ENCODE measurements around the gene PEMT.

PEMT gene

DNA sequence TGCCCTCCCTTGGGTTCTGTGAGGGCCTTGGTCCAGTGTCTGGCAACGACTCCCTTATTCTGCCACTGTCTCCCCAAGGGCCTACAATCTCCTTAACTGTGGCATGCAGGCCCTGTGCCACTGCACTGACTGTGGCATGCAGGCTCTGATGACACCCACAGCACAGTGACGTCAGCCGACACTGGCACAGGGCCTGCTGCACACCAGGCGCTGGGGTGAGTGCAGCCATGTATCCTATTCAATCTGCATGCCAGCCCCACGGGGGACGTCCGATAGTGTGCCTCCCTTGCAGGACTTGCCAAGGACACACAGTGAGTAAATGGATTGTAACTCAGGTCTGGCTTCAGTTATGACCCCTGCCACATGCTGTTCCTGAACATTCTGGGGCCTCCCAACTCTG, 55.6 kb downstream of the PEMT start:
- DNase-seq (ENCODE audit: low read depth in 2 of 2), result no peak

DNA sequence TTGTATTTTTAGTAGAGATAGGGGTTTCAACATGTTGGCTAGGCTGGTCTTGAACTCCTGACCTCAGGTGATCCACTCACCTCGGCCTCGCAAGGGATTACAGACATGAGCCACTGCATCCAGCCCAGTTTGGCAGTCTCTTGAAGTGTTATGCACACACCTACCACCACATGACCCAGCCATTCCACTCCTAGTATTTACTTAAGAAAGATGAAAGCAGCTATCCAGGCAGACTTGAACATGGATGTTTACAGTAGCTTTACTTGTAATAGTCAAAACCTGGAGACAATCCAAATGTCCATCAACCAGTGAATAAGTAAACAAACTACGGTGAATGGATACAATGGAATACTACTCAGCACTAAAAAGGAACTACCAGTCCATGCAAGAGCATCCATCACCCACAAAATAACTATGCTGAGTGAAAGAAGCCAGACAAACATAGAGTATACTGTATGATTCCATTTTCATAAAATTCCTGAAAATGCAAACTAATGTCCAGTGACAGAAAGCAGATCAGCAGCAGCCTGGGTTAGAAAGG, 57.5 kb downstream of the PEMT start:
- no peak for DNase-seq (ENCODE audit: low read depth in 2 of 2)

DNA sequence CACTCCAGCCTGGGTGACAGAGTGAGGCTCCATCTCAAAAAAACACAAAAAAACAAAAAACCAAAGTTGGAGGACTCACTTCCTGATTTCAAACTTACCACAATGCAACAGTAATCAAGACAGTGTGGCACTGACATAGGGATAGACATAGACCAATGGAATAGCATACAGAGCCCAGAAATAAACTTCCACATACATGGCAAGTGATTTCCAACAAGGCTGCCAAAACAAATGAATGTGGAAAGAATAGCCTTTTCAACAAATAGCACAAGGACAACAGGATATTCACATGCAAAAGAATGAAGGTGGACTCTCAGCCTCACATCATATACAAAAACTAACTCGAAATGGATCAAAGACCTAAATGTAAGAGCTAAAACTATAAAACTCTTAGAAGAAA, 58.5 kb downstream of the PEMT start:
- no peak for DNase-seq (ENCODE audit: low read depth in 2 of 2)

DNA sequence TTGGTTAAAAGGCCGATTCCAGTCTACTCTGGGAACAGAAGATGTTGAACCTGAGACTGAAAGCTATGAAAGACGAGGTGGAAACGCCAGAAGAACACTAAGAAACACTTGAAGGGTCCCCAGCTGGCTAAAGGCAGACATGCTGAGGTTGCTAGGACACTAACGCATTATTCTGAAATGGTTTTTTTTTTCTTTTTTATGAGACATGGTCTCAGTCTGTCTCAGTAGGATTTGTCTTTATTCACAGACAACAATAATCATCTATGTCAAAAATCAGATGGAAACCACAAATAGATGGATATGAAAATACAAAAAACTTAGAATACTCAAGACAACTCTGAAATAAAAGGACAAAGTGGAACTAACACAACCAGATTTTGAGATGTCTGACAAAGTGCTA, 60.4 kb downstream of the PEMT start:
- DNase-seq (ENCODE audit: low read depth in 2 of 2), result no peak

DNA sequence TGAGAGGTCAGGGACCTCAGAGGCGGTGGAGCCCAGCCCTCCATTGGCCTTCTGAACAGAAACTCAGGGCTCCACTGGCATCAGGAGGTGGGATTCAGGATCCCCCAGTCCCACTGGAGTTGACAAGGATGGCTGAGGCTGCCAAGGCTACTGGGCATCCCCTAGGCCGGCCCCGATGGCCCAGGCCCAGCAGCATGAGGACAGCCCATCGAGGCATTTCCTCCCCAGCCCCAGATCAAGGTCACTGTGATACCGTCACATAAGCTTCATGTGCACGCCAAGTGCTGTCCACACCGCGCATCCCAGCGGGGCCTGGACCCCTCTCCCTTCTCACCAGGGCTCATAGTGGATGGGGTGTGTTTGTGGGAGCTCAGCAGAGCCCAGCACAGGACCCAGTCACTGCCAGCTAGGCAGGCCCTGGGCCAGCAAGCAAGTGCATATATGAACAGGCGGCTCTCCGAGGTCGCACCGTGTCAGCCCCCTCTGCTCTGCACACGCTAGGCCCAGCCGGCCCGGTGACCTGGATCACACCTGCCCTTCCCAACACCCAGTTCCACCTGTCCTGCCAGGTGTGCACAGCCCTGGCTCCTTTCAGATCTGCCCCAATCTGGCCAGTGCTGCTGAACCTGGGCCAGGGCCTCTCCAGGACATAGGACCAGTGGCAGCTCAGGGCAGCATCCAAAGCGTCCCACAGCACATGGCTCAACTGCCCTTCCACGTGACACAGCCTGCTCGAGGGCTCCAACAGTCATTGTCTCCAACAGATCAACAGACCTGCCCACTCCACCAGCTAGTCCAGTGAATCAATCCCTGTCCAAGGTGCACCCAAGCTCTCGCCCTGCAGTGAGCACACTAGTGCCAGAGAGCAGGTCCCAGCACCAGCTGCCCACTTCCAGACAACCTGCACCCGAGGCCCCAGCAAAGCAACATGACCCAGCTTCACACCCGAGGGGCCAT, 62.5 kb downstream of the PEMT start:
- no peak for DNase-seq (ENCODE audit: low read depth in 2 of 2)

DNA sequence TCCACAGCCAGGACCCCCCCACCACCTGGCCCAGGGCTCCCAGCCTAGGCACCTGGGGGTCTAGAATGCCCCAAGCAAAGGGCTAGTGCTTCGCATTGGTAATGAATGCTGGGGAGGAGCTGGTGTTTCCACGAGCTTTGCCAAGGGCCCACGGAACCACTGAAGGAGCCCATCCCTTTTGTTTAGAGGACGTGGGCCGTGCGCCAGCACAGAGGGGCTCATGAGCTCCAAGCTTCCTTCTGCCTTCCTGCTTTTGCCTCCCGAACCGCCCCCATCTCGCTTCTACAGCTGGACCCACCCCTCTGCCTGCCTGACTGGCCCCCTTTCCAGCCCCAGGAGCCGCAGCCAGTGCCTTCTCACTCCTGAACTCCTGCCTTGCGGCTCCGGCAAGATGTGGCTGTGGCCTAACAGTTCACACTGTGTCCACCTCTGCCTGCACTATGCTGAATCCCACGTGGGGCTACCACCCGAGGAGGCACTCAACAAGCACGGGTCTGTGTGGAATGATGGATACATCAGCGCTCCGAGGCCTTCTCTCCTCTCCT, 63.5 kb downstream of the PEMT start:
- DNase-seq (ENCODE audit: low read depth in 2 of 2), result no peak

DNA sequence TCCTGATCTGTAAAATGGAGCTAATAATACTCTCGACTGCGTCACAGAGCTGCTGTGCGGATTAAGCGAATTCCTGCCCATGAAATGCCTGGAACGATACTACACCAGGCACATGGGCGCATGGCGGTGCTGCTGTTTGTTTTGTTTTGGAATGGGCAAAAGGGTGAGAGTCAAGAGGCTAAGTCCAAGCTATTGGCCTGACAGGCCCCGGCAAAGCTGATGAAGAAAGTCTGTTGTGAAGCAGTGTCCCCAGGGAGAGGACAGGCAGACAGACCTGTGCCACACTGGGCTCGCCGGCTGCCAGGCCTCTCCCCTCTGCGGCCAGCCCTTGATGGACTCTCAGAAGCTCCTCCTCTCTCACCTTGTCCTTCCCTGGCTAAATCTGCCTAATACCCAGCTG, 64.0 kb downstream of the PEMT start:
- no peak for DNase-seq (ENCODE audit: low read depth in 2 of 2)

DNA sequence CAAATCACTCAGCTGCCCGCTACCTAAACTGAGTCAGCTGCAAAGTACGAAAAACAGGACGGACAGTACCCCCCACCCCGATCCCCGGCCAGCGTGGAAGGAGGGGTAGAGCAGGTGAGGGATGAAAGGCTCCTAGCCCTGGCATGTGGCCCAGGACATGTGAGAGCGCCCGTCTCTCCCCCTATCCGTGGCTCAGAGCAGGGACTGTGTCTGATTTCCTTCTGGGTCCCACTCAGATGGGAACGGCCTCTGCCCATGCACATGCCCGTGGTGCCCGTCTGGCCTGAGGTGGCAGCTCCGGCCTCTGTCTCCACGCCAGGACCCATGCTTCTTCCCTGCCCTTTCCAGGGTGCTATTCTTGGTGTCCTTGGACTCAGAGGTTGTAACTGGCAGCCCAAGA, 65.1 kb downstream of the PEMT start:
- no peak for DNase-seq (ENCODE audit: low read depth in 2 of 2)

DNA sequence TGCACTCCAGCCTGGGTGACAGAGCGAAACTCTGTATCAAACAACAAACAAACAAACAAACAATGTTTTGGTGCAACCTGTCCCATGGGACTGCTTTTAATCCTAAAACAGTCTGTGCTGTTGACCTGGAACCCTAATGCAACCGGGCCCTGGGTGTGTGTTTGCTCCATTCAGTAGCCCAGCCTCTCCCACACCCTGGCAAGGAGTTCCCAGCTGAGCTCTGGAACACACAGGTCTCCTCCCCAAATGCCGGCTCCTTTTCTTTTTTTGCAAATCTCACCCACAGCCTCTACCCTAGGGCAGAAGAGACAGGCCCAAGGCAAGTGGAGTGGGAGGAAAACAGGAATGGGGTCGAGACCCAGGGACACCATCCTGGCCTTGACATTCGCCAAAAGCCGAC, 65.6 kb downstream of the PEMT start:
- no peak for DNase-seq (ENCODE audit: low read depth in 2 of 2)

DNA sequence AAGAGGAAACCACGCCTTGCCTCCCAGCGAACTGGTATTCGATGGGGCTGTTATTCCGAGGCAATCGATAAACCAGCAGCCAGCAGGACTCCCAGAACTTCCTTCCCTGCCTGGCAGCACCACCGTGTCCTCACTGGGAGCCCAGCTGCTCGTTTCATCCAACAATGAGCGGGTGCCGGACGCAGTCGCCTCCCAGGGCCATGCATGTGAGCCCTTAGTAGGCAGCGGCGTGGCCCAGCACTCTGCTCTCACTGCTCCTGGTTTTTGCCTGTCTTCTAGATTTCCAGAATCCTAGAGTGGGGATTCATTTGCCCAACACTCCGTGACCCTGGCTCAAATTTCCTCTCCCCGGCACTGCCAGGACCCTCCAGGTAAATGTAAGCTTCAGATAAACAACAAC, 66.2 kb downstream of the PEMT start:
- no peak for DNase-seq (ENCODE audit: low read depth in 2 of 2)

DNA sequence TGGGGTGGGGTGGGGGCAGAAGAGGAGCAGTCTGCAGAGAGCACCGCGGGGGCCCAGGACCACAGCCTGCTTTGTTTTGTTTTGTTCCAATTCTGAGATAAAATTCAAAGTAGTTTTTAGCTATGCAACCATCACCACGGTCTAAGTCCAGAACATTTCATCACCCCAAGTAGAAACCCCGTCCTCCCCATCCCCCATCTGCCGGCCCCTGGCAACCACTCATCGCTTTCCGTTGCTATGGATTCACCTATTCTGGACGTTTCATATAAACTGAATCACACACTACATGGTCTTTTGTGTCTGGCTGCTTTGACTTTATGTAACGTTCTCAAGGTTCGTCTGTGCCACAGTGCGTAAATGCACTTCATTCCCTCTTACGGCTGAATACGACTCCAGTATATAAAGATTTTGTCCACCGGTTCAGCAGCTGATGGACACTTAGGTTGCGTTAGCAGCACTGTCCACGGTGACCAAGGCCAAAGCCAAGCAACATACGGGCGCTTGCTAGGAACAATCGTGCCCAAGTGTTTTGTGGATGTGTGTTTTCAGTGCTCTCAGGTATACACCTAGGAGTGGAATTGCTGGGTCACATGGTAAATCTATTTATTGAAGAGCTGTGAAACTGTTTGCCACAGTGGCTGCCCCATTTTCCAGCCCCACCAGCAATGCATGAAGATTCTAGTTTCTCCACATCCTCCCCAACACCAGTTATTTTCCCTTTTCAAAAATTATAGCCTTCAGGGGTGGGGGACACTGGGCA, 67.6 kb downstream of the PEMT start:
- no peak for DNase-seq (ENCODE audit: low read depth in 2 of 2)

DNA sequence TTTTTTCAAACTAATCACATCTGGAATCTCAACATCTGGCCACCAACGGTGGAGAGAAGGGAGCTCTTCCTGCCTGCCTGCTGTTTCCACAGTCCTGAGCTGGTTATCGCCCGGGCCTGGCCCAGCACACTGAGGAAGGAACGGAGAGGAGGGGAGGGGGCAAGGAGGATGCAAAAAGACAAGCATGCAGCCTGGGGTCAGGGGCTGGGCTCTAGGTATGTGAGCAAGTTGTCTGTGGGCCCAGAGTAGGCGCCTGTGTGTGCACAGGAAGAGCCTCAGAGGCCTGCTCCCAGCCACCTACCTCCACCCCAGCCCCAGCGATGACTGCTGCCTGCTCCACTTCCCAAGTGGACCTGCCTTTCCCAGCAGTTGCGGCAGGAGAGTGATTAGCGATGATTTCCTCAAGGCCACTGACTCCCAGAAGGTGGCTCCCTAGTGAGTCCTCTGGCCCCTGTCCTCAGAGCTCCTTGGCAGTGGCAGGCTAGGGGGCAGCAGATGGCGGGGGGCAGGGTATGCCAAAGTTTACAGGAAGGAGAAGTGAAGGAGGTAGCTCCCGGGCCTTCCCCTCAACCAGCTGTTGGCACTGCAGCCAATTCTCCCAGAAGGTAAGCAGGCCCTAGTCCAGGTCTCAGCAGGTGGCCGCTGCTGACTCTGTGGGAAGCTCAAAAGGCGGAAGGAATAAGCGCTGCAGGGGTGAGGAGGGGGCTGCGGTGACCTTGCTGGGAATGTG, 68.3 kb downstream of the PEMT start:
- DNase-seq (ENCODE audit: low read depth in 2 of 2), result no peak

DNA sequence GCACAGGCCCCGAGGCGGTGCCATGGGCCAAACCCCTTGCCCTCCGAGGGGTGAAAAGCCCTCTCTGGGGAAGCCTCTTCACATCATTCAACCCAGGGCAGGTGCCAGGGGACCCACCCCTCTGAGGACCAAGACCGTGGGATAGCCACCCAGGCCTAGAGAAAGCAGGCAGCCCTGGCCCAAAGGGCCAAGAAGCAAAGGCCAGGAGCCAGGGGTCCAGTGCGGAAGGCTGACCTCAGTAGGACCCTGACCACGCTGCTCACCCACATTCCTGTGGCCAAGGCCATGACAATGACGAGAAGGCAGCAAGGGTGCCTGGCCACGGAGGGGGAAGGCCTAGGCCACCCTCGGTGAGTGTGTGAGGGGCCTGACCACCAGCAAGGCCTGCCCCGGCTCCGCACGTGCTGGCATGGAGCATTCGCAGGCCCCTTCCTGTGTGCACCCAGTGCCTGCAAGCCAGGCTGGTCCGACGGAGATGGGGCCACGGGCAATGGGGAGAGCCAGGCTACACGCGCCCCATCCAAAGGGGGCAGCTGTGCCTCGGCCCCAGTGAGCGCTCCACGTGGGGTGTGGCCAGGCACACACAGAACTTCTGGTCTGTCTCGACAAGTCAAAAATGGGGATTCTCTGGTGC, 70.8 kb downstream of the PEMT start:
- DNase-seq (ENCODE audit: low read depth in 2 of 2), result no peak

DNA sequence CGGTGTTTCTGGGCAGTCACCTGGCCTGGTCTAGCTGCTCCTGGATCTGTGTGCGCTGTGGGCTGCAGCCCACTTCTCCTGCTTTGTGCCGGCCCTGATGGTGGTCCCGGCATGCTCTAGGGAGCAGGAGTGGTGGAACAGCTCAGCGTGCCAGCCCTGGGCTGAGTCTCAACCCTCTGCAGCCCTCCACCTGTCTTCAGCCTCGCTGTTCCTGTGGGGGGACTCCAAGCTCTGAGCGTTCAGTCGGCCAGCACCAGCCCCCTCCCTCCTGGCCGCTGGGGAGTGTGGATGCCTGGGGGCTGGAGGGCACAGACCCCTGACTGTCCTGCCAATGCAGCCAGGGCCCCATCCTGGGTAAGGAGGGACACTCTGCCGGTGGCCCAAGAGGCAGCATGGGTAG, 71.6 kb downstream of the PEMT start:
- DNase-seq (ENCODE audit: low read depth in 2 of 2), result no peak

DNA sequence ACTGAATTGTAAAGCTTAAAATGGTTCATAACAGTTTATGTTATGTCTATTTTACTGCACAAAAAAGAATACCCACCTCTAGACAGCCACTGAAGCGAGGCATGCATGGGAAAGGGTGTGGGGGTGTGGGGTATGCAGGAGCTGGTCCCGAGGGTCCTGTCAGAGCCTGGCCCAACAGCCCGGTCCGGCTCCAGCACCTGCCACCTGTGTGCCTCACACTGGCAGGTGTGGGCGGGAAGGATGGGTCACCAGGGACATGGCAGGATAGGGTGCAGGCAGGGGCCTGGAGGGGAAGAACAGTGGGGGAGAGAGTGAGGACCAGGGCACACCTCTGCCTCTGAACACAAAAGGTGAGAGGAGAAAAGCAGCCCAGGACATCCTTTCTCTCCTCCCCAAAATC, 72.6 kb downstream of the PEMT start:
- no peak for DNase-seq (ENCODE audit: low read depth in 2 of 2)

DNA sequence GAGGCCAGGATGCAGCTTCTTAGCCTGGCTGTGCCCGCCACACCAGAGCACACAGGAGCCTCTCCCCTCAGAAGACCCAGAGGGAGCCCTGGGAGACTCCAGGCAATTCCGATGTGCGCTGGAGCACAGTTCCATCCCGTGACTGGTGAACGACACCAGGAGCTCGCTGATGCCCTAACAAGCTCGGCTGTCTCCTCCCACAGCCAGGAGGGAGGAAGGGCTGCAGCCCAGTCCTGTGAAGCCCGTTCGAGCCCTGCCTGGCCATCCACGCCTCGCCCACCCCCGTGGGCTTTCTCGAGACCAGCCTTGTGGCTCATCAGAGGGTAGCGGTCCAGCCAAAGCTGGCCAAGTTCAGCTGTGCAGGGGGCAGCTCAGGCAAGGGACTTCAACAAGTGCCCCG, 73.5 kb downstream of the PEMT start:
- no peak for DNase-seq (ENCODE audit: low read depth in 2 of 2)

DNA sequence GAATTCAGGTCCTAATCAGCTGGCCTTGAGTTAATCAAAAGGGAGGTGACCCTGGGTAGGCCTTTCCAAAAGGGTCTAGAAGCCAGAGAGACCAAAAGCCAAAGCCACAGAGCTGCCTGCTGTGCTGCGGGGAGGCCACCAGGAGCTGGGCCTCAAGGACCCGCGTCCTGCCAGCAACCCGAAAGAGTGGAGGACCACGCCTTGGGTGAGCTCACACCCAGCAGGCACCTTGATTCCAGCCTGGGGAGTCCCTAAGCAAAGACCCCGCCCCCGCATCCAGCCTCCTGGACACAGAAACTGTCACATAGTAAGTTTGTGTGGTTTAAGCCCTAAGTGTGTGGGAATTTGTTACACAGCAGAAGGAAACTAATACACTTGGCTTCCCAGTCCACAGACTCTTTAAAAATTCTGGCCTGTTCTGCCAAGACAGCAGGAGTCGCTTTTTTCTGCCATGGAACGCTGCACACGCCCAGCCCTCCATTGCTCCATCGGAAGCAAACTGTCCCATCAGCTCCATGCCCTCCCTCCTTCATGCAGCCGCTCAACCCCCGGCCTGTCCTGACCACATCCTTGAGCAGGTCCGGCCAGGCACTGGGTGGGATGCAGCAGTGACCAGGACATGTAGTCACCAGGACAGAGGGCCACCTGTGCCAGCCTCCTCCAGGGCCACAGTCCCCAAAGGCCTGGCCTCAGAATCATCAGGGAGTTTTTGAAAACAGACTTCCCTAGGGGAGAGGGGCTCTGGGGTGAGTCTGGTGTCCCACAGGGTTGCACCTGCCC, 74.4 kb downstream of the PEMT start:
- DNase-seq (ENCODE audit: low read depth in 2 of 2), result no peak

DNA sequence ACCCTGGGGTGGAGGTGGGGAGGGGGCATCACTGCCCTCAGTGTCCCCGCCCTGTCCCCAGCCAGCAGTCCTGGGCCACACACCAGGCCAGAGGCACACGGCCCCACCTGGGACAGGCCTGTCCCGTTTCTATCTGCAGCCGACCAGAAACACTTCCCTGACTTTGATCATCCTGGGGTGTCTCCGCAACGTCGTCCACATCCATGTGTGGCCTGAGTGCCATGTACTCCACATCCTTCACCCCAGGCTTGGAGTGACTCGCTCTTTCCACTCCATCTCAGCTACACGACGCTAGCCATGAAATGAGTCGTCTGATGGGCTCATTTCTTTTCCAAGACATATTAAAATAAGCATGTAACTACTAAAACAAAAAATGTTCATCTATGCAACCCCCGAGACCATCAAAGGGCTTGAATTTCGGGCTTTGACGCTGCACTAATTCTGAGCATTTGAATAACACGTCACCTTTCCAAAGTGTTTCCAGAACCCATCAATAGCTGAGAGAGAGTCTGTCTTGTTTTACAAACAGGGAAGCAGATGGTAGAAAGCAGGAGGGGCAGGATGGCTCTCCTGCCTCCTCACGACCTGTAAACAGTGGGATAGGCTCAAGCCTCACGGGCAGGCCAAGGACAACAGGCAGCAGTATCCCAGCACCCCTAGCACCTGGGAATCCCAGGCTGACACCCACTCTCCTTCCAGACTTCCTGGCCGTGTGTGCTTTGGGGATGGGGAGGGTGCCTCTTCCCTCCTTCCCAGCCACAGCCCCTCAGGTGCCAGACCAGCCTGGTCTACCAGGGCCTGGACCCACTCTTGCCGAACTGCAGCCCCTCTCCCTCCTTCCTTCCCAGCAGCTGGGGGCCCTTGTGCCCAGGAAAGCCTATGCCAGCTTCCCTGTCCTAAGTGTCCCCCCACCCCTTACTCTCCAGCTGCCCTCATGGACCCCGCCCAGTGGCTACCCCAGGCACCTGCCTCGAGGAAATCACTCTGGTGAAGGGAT, 75.3 kb downstream of the PEMT start:
- no peak for DNase-seq (ENCODE audit: low read depth in 2 of 2)

Measured in activated CD8-positive, alpha-beta memory T cell treated with anti-CD3 and anti-CD28 coated beads for 4 hours (primary cell).